ENCODE results near the gene TSPYL2.

The TSPYL2 gene

DNA sequence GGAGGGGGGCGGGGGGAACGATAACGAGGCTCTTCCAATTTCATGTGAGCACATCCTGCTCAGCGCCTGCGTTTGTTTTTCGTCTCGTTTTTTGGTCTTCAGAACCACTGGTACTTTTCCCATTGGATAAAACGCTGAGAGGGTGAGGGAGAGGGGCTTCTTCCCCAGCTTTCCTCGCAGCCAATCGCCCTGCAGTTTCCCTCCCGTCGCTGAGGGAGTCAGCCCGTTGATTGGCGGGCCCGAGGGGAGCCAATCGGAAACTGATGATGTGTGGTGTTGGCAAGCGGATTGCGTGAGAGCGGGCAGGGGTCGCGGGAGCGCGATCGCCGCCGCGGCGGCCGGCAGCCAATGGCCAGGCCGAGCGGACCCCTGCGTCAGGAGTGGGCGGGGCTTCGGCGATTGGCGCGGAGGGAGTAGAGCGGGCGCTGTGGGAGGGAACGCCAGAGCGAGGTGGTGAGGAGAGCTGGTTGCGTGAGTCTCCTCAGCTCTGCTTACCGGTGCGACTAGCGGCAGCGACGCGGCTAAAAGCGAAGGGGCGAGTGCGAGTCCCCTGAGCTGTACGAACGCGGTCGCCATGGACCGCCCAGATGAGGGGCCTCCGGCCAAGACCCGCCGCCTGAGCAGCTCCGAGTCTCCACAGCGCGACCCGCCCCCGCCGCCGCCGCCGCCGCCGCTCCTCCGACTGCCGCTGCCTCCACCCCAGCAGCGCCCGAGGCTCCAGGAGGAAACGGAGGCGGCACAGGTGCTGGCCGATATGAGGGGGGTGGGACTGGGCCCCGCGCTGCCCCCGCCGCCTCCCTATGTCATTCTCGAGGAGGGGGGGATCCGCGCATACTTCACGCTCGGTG is at the start of gene TSPYL2:
TSS of gene TSPYL2 (plus strand) at position 443 of the 848 bp plus-strand sequence. CDS start at position 575, 132 bp downstream.
- DNase-seq = peak; percentile 98

DNA sequence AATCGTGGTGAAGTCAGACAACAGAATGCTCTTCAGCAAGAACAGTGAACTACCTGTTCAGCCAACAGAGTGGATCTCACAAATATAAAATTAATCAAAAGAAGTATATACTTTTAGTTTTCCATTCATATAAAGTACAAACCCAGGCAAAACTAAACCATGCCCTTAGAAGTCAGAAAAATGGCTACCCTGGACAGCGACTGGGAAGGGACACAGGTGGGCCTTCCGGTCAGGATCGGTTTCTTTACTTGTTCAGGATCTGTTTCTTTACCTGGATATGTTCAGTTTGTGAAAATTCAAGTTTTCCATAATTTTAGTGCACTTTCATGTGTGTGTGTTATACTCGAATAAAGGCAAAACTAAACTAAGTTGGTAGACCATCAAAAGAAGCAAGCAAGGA is 46.0 kb upstream of the TSPYL2 start:
- no peak for DNase-seq

GRCh38 chrX:53039236-53039635 is 42.9 kb upstream of the TSPYL2 start:
- no peak for DNase-seq

GRCh38 chrX:53044995-53045394 is 37.2 kb upstream of the TSPYL2 start:
- DNase-seq = no peak

DNA sequence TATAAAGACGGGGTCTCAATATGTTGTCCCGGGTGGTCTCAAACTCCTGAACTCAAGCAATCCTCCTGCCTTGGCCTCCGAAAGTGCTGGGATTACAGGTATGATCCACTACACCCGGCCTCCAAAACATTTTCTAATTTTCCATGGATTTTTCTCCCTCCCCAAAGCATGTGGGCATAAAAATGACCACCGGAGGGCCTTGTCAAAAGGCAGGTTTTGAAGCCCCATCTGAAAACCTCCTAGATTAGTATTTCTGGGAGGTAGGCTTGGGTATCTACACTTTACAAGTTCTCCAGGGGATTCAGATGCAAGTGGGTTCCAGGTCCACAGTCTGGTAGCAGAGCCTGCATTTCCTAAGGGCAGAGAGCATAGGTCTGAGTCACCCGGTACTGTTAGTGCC is 34.9 kb upstream of the TSPYL2 start:
- no peak for DNase-seq

DNA sequence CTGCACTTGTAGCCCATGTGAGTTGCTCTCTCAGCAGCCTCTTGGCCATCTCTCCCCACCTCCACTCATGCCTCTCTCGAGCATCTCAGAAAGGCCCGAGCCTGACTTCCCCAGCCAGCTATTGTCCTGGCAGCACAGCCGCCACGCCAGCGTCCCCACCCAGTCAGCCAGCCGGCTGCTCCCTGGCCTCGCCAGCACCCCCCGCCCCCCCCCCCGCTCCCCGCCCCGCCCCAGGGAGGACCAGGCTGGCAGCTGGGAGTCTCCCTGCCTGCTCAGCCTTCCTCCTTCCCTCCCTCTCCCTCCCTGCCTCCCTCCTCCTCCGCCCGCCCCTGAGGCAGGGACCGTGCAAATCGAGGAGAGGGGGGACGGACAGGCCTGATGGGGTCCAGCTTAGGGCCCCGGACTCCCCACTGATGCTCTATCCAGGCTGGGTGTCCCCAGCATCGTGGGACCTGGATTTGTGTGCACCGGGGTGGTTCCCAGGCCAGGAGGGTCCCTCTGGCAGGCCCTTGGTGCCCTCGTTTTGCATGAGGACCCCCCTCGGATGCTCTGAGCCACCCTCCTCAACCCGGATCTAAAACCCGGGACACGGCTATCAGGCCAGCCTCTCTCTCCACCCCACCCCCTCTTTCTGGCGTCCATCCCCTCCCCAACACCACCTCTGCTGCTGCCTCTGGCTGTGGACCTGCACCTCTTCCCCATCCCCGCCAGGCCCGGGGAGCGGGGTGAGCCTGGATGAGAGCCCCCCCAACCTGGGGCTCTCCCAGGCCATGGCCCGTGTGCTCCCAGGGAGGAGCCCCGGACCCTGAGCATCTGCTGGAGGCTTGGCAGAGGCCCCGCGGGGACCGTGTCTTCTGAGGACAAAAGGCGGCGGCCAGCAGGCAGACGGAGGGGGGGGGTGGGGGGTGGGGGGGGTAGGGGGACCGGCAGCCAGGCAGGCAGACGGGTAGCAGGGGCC is 33.7 kb upstream of the TSPYL2 start, which contains the start of gene GPR173:
TSS of gene GPR173 (plus strand) at position 621 of the 958 bp plus-strand sequence. CDS start 27,833 bp downstream, outside the sequence.
- DNase-seq = peak; percentile 86

- DNase-seq = no peak
These were observed 33.0 kb upstream of the TSPYL2 start for GRCh38 chrX:53049127-53049517.

- DNase-seq = no peak
These were observed 31.3 kb upstream of the TSPYL2 start for GRCh38 chrX:53050841-53051240.

DNA sequence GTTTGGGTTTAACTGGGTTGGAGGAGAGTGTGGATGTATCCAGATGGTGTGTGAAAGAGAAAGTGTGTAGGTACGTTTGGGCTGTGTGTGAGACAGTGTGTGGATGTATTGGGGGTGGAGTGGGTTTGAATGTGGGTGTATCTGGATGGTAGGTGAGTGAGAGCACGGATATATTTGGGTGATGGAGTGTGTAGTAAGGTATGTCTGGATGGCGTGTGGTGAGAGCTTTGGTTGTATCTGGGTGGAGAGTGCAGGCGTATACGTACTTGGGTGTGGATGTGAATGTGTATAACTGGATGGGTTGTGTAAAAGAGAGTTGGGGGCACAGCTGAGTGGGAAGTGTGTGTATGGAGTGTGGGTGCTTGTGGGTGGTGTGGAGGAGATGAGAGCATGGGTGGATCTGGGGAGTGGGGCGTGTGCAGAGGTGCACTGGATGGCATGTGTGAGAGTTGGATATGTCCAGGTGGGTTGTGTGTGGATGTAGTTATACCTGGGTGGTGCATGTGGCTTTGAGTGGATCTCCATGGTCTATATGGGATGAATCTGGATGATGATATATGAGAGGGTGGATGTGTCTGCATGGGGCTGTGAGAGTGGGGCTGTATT is 26.8 kb upstream of the TSPYL2 start:
- DNase-seq = no peak

GRCh38 chrX:53056292-53056691 is 25.9 kb upstream of the TSPYL2 start:
- DNase-seq = no peak

GRCh38 chrX:53065104-53065503 is 17.1 kb upstream of the TSPYL2 start:
- DNase-seq = peak; percentile 48

- DNase-seq = no peak
These were observed 11.1 kb upstream of the TSPYL2 start for GRCh38 chrX:53071064-53071463.

GRCh38 chrX:53071604-53072417 is 10.4 kb upstream of the TSPYL2 start:
- DNase-seq = peak; percentile 74

DNA sequence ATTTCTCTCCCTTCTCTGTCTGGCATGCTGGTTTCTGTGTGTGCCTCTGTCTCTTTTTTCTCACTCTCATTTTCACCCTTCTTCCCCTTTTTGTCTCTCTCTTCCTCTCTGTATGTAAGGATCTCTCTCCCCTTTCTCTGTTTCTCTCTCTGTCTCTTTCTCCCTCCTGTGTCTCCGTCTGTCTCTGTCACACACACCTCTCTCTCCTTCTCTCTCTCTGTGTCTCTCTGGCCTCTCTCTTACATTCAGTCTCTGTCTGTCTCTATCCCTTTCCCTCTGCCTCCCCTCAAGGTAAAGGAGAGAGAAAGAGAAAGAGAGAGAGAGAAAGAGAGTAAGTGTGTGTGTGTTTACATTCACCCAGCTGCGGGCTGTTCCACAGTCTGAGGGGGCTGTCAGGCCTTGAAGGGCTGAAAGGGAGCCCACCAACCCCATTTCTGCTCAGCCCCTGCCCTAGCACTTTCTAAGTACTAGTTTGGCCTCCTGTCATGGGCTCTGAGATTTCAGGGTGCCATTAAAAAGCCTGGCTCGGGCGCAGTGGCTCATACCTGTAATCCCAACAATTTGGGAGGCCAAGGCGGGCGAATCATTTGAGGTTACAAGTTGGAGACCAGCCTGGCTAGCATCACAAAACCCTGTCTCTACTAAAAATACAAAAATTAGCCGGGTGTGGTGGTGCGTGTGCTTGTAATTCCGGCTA is 9.6 kb upstream of the TSPYL2 start:
- no peak for DNase-seq

GRCh38 chrX:53073115-53073586 is 9.0 kb upstream of the TSPYL2 start:
- DNase-seq = no peak

DNA sequence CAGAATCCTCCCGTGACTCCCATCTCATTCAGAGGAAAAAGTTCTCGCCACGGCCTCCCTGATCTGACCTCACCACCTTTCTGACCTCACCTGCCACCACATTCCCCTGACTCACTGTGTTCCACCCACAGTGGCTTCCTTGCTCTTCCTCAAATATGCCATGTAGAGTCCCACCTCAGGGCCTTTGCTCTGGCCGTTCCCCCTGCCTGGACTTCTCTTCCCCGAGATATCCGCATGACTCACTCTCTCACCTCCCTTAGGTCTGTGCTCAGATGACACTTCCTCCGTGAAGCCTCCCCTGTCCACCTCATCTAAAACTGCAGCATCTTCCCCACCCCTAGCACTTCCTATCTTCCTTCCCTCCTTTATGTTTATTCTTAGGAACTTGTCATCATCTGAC is 7.2 kb upstream of the TSPYL2 start:
- peak; percentile 88 for DNase-seq

DNA sequence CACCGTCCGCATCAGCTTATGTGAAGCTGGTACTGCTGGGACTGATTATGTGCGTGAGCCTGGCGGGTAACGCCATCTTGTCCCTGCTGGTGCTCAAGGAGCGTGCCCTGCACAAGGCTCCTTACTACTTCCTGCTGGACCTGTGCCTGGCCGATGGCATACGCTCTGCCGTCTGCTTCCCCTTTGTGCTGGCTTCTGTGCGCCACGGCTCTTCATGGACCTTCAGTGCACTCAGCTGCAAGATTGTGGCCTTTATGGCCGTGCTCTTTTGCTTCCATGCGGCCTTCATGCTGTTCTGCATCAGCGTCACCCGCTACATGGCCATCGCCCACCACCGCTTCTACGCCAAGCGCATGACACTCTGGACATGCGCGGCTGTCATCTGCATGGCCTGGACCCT is 5.5 kb upstream of the TSPYL2 start:
- DNase-seq = no peak

DNA sequence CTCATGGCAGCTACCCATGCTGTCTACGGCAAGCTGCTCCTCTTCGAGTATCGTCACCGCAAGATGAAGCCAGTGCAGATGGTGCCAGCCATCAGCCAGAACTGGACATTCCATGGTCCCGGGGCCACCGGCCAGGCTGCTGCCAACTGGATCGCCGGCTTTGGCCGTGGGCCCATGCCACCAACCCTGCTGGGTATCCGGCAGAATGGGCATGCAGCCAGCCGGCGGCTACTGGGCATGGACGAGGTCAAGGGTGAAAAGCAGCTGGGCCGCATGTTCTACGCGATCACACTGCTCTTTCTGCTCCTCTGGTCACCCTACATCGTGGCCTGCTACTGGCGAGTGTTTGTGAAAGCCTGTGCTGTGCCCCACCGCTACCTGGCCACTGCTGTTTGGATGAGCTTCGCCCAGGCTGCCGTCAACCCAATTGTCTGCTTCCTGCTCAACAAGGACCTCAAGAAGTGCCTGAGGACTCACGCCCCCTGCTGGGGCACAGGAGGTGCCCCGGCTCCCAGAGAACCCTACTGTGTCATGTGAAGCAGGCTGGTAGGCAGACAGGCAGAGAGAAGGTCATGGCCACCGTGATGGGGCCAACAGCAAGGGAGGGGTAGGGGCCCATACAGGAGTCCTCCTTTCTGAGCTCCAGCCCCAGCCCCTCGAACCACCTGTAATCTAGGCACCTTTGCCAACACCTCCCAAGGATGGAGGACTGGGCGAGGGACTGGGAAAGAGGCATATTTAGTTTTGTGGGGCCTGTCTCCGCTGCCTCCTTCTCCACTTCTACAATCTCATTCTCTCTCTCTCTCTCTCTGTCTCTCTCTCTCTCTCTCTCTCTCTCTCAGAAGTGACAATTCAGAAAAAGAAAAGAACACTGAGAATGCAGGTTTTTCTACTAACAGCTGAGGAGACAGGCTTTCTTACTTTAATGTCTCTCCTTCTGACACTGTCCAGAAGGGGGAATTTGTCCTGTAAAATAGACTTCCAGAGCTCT is 4.7 kb upstream of the TSPYL2 start:
- no peak for DNase-seq

DNA sequence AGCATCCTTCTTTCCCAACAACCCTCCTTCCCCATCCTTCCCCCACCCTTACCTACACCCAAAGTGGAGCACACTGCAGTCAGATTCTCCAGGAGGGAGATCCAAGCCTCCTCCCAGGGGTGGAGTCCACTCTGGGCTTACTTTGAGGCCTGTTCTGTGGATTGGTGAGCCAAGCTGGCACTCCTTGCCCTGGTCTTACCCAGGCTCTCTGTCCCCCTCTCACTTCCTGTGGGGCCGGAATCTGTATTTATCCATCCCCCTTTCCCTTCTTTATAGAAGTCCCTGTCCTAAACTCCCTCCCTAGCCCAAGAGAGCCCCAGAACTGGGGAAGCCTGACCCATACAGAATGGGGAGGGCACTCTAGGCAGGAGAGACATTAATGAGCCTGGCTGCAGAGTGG is 3.2 kb upstream of the TSPYL2 start:
- no peak for DNase-seq

All from islet precursor cell (in vitro differentiated cells).